DOHH2 (cell line): ENCODE data around the gene CENPM.

ENCODE experiments used
- CTCF ChIP-seq: fragments of 200-600 bp; sonication (generic); IDR thresholded peaks from one replicate; pipeline ENCODE4 v1.5.1; 2014; ENCODE audit warnings: antibody characterized with exemption, mild to moderate bottlenecking, low read depth, low read length; ENCODE audit not compliant: poor library complexity, severe bottlenecking
- EZH2phosphoT487 ChIP-seq: fragments of 200-600 bp; sonication (generic); IDR thresholded peaks from 2 replicates; pipeline ENCODE4 v1.6.1; 2017; ENCODE audit warnings: borderline replicate concordance, mild to moderate bottlenecking, antibody characterized with exemption, low read length, moderate library complexity, mixed read lengths

DNA sequence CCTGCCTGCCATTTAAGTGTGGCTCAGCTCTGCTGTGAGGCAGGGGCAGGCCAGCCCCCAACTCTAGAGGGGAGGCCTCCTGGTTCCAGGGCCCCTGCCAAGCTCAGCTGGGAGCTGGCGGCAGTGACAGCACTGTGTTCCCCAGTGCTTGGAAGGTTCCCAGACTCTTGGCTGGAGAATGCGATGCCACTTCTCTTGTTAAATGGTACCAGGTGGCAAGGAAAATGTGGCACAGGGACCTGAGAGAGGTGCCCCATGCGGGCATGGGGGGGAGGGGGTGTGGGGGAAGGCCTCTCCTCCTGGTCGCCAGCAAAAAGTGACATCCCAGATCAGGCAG lies 12.0 kb downstream of the CENPM start:
- TF ChIP-seq CTCF = no peak
- TF ChIP-seq EZH2phosphoT487 = no peak
